Gastrocnemius medialis (tissue), 4 donors: Measurements from ENCODE around the gene HRK.
"Not testable (repeated sequence)": the region's sequence is repeated elsewhere in the genome, so short reads cannot be mapped to it uniquely, and the experiment has no call there.

Experiments used
- POLR2A ChIP-seq, 2 donors: fragments of 450-650 bp; IDR thresholded peaks; one replicate each; pipeline ENCODE4 v1.6.1; 2017; ENCODE audit warnings: antibody characterized with exemption in 2 of 2, mild to moderate bottlenecking in 2 of 2, moderate library complexity in 2 of 2
- TF ChIP-seq, protein P1 (sequence below), 5 experiments: fragments of 450-650 bp in 3 of 5; fragments of 200-600 bp in 2 of 5; sonication (generic) in 2 of 5; IDR thresholded peaks in 4 of 5; conservative IDR thresholded peaks in 1 of 5; 1 replicate in 4 of 5; 2 replicates in 1 of 5; pipeline ENCODE4 v1.5.1; 2016 to 2019; ENCODE audit warnings: antibody characterized with exemption in 5 of 5, mild to moderate bottlenecking in 3 of 5, moderate library complexity in 3 of 5

DNA sequence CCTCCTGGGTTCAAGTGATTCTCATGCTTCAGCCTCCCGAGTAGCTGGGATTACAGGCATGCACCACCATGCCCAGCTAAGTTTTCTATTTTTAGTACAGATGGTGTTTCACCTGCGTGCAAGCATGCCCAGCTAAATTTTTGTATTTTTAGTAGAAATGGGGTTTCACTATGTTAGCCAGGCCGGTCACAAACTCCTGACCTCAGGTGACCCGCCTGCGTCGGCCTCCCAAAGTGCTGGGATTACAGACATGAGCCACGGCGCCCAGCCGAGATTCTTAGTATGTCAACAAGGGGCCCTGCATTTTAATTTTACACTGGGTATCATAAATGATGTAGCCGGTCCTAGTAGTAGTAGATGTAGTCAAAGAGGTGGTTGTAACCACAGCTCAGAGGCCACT is 66.5 kb downstream of the HRK start:
- TF ChIP-seq, protein P1, sequence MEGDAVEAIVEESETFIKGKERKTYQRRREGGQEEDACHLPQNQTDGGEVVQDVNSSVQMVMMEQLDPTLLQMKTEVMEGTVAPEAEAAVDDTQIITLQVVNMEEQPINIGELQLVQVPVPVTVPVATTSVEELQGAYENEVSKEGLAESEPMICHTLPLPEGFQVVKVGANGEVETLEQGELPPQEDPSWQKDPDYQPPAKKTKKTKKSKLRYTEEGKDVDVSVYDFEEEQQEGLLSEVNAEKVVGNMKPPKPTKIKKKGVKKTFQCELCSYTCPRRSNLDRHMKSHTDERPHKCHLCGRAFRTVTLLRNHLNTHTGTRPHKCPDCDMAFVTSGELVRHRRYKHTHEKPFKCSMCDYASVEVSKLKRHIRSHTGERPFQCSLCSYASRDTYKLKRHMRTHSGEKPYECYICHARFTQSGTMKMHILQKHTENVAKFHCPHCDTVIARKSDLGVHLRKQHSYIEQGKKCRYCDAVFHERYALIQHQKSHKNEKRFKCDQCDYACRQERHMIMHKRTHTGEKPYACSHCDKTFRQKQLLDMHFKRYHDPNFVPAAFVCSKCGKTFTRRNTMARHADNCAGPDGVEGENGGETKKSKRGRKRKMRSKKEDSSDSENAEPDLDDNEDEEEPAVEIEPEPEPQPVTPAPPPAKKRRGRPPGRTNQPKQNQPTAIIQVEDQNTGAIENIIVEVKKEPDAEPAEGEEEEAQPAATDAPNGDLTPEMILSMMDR (IDR thresholded peaks at IDR 0.05 in 4 of 5, conservative IDR thresholded peaks at IDR 0.05 in 1 of 5): not testable (repeated sequence)
- TF ChIP-seq POLR2A (IDR thresholded peaks at IDR 0.05): not testable (repeated sequence)
